Mucosa of stomach (tissue), 1 donor: Measurements from ENCODE around the gene GNL2.
"Not testable (repeated sequence)": the region's sequence is repeated elsewhere in the genome, so short reads cannot be mapped to it uniquely, and the experiment has no call there.

Experiments
- H3K27me3 ChIP-seq: one replicate; pipeline ENCODE4 v1.7.0; 2013; ENCODE audit warnings: mild to moderate bottlenecking, low read length; ENCODE audit not compliant: control insufficient read depth, insufficient read depth
- H3K36me3 ChIP-seq: one replicate; pipeline ENCODE4 v1.7.0; 2013; ENCODE audit warnings: low read length; ENCODE audit not compliant: control insufficient read depth, insufficient read depth
- H3K4me1 ChIP-seq: one replicate; pipeline ENCODE4 v1.7.0; 2013; ENCODE audit warnings: mild to moderate bottlenecking, low read length; ENCODE audit not compliant: control insufficient read depth, insufficient read depth
- H3K4me3 ChIP-seq: one replicate; pipeline ENCODE4 v1.7.0; 2013; ENCODE audit warnings: low read length
- H3K9ac ChIP-seq: one replicate; pipeline ENCODE4 v1.7.0; 2013; ENCODE audit warnings: mild to moderate bottlenecking, low read length, moderate library complexity
- H3K9me3 ChIP-seq: one replicate; pipeline ENCODE4 v1.7.0; 2013; ENCODE audit warnings: mild to moderate bottlenecking, low read length, moderate library complexity; ENCODE audit not compliant: control insufficient read depth
- donor health status: Pancreatic carcinoma.

Gene GNL2

GRCh38 chr1:37567023-37567422 is 28.7 kb downstream of the GNL2 start:
- H3K9ac ChIP-seq = no peak overlapping the region
- peaks cover 7% of the 10 kb centered on the region for H3K36me3 ChIP-seq
- no peaks in the 10 kb centered on the region for H3K27me3 ChIP-seq
- no peaks in the 10 kb centered on the region for H3K4me1 ChIP-seq
- H3K9me3 ChIP-seq = no peaks in the 10 kb centered on the region
- no peak overlapping the region for H3K4me3 ChIP-seq

- Histone ChIP-seq H3K9me3 (no peaks in the 10 kb centered on the region), H3K36me3 (peaks cover 7% of the 10 kb centered on the region), H3K4me1 (no peaks in the 10 kb centered on the region), H3K27me3 (no peaks in the 10 kb centered on the region), H3K4me3 (no peak overlapping the region), H3K9ac (no peak overlapping the region)
These were observed 30.8 kb downstream of the GNL2 start for GRCh38 chr1:37564892-37565291.

- Histone ChIP-seq H3K9me3 (no peaks in the 10 kb centered on the region), H3K4me3 (no peak overlapping the region), H3K9ac (no peak overlapping the region), H3K27me3 (no peaks in the 10 kb centered on the region), H3K36me3 (peaks cover 7% of the 10 kb centered on the region), H3K4me1 (no peaks in the 10 kb centered on the region)
These were observed 32.8 kb downstream of the GNL2 start for GRCh38 chr1:37562984-37563383.

- Histone ChIP-seq H3K36me3 (peaks cover 7% of the 10 kb centered on the region), H3K4me1 (peaks cover 6% of the 10 kb centered on the region), H3K27me3 (no peaks in the 10 kb centered on the region), H3K9ac (no peak overlapping the region), H3K4me3 (no peak overlapping the region), H3K9me3 (no peaks in the 10 kb centered on the region)
These were observed 34.3 kb downstream of the GNL2 start for GRCh38 chr1:37561133-37562132.

- Histone ChIP-seq H3K9me3 (no peaks in the 10 kb centered on the region), H3K9ac (no peak overlapping the region), H3K4me1 (peaks cover 6% of the 10 kb centered on the region), H3K27me3 (no peaks in the 10 kb centered on the region), H3K36me3 (peaks cover 3% of the 10 kb centered on the region), H3K4me3 (no peak overlapping the region)
These were observed 35.2 kb downstream of the GNL2 start for GRCh38 chr1:37560401-37561132.

GRCh38 chr1:37559957-37560379 is 35.8 kb downstream of the GNL2 start:
- H3K36me3 ChIP-seq, H3K27me3 ChIP-seq: not testable (repeated sequence)

GRCh38 chr1:37559080-37559479 is 36.7 kb downstream of the GNL2 start:
- H3K4me1 ChIP-seq = peaks cover 6% of the 10 kb centered on the region
- H3K9me3 ChIP-seq = no peaks in the 10 kb centered on the region
- no peak overlapping the region for H3K9ac ChIP-seq
- no peaks in the 10 kb centered on the region for H3K36me3 ChIP-seq
- no peaks in the 10 kb centered on the region for H3K27me3 ChIP-seq
- H3K4me3 ChIP-seq = no peak overlapping the region

More at GRCh38 chr1:37559957-37560379, 35.8 kb downstream of the GNL2 start:
- not testable (repeated sequence) for H3K9me3 ChIP-seq, H3K4me3 ChIP-seq, H3K9ac ChIP-seq, H3K4me1 ChIP-seq

GRCh38 chr1:37558411-37558810 is 37.3 kb downstream of the GNL2 start:
- Histone ChIP-seq H3K9ac (no peak overlapping the region), H3K4me1 (peaks cover 6% of the 10 kb centered on the region), H3K27me3 (no peaks in the 10 kb centered on the region), H3K36me3 (no peaks in the 10 kb centered on the region), H3K4me3 (no peak overlapping the region), H3K9me3 (no peaks in the 10 kb centered on the region)

- H3K4me1 ChIP-seq = peaks cover 16% of the 10 kb centered on the region
- no peaks in the 10 kb centered on the region for H3K36me3 ChIP-seq
- peak overlapping the region; percentile 39 for H3K4me3 ChIP-seq
- H3K9ac ChIP-seq = peak overlapping the region; percentile 63
- H3K9me3 ChIP-seq = no peaks in the 10 kb centered on the region
- no peaks in the 10 kb centered on the region for H3K27me3 ChIP-seq
These were observed 38.3 kb downstream of the GNL2 start for GRCh38 chr1:37557402-37557801.

GRCh38 chr1:37556712-37557196 is 39.0 kb downstream of the GNL2 start, which contains the start of gene DNALI1:
Gene DNALI1 (plus strand): TSS chr1:37556940. CDS start chr1:37556995, 55 bp downstream.
- H3K9ac ChIP-seq = peak within 1 kb of the TSS; percentile 63
- H3K36me3 ChIP-seq = no peaks in the 10 kb centered on the region
- peaks cover 16% of the 10 kb centered on the region for H3K4me1 ChIP-seq
- H3K9me3 ChIP-seq = no peaks in the 10 kb centered on the region
- H3K27me3 ChIP-seq = no peaks in the 10 kb centered on the region
- peak within 1 kb of the TSS; percentile 39 for H3K4me3 ChIP-seq

GRCh38 chr1:37553927-37554808 is 41.6 kb downstream of the GNL2 start, which contains the start of gene SNIP1:
Gene SNIP1 (minus strand): TSS chr1:37554293. CDS start chr1:37554229, 64 bp downstream.
- Histone ChIP-seq H3K36me3 (no peaks in the 10 kb centered on the region), H3K9me3 (no peaks in the 10 kb centered on the region), H3K4me3 (peak within 1 kb of the TSS; percentile 78), H3K9ac (peak within 1 kb of the TSS; percentile 90), H3K27me3 (no peaks in the 10 kb centered on the region), H3K4me1 (peaks cover 16% of the 10 kb centered on the region)
